GM21717 (cell line): Measurements from ENCODE around the gene CCDC12.
"Not testable (repeated sequence)": the region's sequence is repeated elsewhere in the genome, so short reads cannot be mapped to it uniquely, and the experiment has no call there.

Experiments
- ATAC-seq: cut with Tn5 transposase; IDR thresholded peaks from one replicate; pipeline ENCODE4 v1.9.1; 2021; ENCODE audit warnings: mild to moderate bottlenecking, moderate library complexity; ENCODE audit not compliant: unreplicated experiment

The CCDC12 gene

DNA sequence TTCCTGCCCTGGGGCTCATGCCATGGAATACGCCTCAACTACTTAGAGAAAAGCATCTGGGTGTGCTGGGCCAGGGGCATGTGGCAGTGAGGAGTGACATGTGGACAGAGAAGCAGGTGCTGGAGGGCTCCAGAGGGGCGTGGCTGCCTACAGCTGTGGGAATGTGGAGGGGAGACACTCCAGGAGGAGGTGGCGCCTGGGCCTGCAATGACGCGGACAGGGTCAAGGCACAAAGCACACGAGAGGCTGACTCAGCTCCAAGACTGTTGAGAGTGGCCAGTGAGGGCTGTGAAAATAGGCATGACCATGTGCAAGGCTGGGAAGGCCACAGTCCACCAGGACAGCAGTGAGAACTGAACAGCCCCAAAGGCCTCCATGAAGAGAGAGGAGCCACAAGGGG, 50.5 kb downstream of the CCDC12 start:
- ATAC-seq: no peak

DNA sequence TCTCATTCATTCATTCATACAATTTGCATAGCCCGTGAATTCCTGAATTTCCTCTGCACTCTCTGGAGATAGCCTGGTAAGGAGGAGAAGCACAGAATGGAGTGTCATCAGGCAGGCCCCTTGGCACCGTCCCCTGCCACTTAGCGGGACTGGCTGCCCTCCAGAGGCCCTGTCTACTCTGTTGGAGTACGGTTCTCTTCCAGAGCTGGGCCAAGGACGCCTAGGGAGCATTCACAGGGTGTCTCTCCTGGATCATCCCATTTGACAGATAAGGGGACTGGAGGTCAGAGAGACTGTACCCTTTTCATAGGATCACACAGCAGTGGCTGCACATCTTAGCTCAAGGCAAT, 51.0 kb downstream of the CCDC12 start:
- no peak for ATAC-seq

DNA sequence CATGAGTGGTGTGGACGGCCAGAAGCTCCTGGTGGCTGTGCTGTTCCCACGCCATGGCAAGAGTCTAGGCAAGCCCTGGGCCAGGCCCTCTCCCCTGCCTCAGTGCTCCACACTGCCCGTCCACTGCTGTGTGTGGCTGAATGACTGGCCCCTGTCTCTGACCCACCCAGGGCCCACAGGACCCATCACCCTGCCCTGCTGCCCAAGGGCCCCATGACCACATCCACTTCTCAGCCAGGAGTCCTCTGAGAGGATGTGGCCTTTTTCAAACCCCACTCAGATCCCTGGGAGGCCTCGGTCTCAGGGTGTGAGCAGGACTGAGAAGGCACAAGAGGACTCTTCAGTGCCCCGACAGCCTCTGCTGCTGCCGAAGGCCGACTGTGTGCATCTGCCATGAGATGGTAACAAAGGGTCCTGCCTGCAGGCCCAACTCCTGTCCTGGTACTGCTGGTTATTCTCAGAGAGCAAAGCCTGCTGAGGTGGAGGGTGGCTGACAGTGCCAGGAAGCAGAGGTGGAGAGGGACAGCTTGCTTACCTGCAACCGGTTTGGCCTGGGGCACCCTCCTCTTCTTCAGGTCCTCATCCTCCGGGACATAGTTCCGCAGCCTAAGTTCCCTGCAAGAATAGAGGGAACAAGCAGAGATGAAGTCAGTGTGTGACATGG, 51.5 kb downstream of the CCDC12 start:
- ATAC-seq: no peak

DNA sequence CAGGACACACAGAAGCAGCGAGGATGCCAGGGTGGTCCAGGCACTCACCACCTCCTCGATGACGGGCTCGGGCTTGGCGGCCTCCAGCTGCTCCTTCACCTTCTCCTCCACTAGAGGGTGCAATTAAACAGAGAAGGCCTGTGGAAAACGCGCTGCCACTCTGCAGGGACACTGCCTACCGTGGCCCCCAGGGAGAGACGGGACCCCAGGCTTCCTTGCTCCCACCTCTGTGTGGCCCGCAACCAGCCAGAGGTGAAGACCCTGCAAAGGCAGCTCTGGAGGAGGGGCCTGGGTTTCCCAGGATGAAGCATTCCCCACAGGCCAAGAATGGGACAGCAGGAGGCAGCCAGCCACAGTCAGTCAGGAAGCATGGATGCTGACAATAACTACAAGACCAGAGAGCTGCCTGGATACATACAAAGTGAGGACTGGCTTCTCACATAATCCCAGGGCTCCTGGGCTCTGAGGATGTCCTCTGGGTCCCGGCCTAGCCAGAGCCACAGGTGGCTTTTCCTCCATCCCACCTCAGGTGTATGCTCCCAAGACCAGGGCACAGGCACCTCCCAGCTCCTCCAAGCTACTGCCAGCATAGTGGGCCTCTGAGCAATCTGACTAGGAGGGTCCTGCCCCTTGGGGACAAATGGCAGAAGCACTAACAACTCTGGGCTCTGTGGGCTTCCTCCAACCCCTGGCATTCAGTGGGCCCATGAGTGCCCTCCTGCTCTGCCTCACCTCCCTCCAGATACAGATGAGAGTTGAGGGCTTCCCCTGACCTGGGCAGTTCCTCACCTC, 52.8 kb downstream of the CCDC12 start:
- no peak for ATAC-seq

DNA sequence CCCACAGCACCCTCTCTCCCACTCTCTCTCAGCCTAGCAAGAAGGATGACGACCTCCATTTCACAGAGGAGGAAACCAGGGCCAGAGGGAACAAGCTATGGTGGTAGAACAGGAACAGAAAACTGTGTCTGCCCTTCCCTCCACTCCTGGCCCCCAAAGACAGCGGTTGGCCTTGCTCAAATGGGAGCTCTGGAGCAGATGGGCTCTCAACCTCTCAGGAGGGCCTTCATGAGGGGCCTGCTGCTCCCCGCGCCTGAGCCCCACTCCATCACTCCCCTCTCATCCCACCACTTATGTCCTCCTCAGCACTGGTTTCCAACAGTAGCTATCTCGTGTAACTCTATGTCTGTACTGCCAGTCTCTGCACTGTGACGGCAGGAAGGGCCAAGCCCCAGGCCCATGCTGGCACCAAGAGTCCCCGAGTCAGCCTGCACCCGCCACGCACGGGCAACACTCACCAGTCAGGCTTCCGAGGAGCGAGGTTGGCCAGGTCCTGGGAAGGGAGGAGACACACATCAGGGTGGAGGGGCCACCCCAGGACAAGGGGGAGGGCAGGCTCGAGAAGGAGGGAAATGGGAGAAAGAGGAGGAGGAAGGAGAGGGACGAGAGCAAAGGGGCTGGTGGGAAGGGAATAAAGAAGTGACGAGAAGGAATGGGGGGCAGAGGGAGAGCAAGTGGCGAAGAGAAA, 53.5 kb downstream of the CCDC12 start:
- no peak for ATAC-seq

DNA sequence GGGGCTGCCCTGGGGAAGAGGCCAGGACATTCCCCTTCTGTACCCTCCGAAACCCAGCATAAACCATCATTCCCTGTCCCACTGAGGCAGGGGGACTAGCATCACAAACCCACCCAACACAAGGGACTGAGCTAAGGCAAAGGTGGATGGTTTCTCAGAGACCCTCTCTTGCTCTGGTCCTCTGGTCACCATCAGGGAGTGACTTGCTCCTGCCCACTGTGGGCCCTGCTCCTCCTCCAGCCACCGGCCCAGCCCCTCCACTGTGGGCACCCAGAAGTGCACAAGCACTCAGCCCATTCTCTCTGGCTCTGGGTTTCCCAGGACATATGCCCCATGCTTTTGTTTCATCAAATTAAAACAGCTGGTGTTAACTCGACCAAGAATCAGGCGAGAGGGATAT, 54.1 kb downstream of the CCDC12 start:
- ATAC-seq: no peak

DNA sequence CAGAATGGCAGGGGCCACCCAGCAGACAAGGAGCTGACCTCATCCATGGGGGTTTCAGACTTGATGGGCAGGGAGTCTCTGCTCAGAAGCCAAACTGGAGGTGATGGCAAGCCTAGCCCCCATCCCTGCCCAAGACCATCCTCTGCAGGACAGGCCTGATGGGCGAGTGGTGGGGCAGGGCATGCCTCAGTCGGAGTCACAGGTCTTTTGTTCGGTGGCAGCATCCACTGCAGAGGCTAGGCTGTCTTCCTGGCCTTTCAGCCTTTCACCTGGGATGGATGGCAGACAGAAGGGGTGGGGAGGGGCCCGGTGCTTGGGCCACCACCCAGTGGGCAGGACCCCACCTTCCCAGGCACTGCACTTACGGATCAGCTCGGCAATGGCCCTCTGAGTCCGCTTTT, 54.7 kb downstream of the CCDC12 start:
- ATAC-seq: no peak

DNA sequence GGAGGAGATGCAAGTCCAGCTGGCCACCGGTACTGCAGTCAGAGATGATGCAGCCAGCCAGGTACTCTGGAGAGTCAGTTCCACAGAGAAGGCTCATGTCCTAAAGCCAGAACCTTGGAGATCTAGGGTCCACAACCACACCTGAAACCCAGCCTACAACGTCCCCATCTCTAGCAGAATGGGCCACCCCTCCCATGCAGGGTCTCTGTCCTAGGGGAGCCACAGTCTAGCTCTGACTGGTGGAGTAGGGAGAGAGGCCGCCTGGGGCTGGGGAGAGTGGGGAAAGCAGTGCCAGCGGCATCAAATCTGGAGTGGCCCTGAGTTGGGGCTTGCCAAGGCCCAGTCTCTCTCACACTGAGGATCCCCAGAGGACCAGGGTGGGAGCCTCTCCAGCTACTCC, 55.5 kb downstream of the CCDC12 start:
- no peak for ATAC-seq

DNA sequence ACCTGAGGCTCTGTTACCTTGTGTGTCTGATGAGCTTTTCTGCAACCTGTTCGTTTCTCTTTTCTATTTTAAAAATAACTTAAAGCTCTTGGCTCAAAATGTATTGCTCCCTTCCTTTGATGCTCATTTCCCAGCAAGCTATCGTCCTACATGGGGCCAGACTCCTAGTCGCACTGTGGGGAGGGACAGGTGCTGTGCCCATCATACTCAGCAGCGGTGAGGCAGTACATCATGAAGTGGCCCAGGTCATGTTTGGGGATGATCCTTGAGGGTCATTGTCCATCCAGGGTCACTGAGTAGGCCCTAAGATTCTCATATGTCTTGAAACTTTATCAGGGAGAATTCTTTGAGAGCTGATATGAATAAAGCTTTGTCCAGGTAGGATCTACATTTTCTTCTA, 57.9 kb downstream of the CCDC12 start:
- ATAC-seq: no peak

DNA sequence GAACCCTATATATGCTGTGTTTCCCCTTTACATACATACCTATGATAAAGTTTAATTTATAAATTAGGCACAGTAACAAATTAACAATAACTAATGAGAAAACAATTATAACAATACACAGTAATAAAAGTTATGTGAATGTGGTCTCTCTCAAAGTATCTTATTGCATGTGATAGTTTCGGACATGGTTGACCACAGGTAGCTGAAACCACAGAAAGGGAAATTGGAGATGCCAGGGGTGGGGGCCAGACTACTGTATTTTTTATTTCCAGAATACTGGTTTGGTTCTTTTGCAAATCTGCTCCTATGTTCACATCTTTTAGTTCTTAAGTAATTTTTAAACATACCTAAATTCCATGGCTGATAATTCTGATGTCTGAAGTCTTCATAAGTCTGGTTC, 58.3 kb downstream of the CCDC12 start:
- no peak for ATAC-seq

DNA sequence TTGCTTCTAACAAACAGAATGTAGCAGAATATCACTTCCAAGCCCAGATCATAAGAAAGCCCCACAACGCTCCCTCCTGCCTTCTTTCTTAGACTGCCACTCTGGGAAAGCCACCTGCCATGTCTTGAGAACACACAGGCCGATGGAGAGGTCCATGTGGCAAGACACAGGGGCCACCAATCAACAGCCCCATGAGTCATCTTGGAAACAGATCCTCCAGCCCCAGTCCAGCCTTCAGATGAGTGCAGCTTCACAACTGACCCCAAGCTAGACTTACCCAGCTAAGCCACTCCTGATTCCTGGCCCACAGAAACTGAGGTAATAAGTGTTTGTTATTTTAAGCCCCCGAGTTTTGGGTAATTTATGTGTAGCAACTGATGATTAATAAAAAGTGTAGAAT, 59.3 kb downstream of the CCDC12 start:
- no peak for ATAC-seq

DNA sequence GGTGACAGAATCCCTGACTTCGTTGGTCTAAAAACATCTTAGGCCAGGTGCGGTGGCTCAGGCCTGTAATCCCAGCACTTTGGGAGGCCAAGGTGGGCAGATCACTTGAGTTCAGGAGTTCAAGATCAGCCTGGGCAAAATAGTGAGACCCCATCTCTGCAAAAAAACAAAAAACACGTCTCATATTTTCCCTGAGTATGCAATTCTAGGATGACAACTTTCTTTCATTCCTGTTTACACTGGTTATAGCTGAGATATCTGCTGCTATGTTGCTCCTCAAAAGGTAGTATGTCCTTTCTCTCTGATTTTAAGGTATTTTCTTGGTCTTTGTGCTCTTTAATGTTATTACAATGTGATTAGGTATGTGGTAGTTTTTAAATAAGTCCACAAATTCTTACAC, 59.7 kb downstream of the CCDC12 start:
- ATAC-seq: no peak

DNA sequence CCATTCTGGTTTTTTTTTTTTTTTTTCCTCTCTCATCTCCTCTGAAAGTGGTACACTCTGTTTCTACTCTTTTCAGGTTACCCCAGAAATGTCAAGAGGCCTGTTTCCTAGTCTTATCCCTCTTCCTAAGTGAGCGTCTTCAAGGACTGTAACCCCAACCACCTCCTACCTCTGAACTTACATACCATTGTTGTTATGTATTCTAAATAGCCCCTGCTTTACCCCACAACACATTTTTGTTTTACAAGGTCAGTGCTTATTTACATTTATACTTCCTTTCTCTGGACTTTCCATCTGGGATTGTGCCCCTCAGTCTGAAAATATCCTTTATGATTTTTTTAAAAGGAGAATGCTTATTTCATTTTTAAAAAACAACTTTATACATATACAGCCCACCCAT, 60.3 kb downstream of the CCDC12 start:
- ATAC-seq: no peak

DNA sequence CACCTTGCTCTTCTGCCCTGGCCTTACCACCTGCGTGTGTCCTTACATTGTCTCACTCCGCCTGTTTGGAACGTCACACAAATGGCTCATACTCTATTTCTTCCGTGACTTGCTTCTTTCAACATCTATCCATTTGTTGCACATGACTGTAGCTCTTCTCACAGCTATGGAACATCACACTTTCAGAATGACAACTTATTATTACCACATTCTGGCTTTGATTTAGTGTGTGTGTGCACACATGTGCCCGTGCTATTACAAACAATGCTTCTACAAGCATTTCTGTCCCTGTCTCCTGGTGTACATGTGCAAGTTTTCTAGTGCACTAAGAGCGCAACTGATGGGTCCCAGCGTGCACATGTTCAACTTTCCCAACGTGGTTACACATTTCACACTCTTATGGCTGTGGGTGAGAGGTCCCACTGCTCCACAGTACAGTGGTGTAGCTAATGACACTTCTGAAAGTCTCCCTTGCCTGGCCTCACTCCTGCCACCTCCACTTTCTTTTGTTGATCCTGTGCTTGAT, 61.2 kb downstream of the CCDC12 start:
- ATAC-seq: no peak

DNA sequence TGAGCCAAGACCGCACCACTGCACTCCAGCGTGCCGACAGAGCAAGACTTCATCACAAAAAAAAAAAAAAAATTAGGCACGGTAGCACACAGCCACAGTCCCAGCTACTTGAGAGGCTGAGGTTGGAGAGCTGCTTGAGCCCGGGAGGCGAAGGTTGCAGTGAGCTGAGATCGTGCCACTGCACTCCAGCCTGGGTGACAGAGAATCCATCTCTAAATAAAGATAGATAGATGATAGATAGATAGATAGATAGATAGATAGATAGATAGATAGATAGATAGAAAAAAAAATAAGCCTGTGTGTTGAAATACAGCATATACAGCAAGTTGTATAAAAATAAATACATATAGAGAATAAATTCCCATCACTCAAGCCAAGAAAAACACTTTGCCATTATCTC, 61.7 kb downstream of the CCDC12 start:
- ATAC-seq: no peak

DNA sequence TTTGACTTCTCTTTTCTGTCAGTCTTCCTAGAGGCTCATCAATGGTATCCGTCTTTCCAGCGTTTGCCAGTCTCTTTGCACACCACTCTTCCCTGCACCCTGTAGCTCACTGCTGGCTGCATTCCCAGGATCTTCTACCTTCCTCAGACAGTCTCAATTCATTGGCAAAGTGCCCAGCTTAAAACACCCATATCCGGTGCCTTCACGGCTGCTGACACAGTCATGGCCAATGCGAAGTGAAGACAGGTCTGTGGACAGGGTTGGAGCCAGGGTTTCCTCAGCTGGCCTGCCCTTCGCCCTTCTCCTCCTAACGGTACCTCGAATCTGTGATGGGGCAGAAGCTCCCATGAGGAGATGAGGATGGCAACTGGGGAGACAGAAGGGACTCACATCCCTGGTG, 62.9 kb downstream of the CCDC12 start:
- ATAC-seq: no peak

DNA sequence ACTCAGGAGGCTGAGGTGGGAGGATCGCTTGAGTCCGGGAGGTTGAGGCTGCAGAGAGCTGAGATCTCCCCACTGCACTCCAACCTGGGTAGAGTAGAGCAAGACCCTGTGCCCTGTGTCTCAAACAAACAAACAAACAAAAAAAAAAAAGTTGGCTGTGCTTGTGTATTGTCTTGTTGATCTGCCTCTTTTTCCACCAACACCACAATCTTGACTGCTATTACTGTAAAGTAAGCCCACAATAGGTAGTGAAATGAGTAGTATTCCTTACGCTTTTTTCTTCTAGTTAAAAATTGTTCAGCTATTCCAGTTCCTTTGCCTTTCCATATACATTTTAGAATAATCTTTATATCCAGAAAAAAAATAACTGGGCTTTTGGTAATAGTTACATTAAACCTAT, 63.6 kb downstream of the CCDC12 start:
- no peak for ATAC-seq

DNA sequence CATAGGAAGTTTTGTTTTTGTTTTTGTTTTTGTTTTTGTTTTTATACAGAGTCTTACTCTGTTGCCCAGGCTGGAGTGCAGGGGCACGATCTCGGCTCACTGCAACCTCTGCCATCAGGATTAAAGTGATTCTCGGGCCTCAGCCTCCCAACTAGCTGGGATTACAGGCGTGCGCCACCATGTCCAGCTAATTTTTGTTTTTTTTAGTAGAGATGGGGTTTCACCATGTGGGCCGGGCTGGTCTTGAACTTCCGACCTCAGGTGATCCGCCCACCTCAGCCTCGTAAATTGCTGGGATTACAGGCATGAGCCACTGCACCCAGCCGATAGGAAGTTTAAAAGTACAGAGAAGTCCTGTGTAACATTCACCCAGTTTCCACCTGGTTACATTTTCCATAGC, 65.6 kb downstream of the CCDC12 start:
- not testable (repeated sequence) for ATAC-seq

DNA sequence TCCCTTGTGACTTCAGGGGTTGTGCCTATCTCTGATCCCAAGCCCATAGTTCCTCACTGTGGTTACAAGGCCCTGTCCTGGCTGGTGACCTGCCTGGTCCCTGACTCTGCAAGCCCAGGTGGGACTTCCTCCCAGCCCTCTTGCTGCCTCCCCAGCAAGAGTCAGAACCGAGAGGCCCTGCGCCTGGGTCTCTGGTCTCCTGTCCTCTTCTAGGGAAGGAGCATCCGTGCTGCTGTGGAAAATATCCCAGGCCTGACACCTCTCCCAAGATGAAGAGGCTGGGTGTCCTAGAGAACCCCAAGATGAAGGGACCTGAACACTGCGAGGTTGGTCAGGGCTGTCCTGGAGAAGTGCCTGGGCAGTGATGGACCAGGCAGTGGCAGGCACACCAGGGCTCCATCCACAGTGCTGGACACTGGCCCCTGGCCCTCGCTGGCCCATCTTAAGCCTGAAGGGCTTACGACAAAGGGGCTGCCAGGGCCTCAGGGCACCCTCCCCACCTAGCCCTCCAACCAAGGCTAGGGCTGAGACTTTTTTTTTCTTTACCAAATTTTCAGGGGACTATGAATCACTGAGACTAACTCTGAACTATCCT, 66.3 kb downstream of the CCDC12 start:
- no peak for ATAC-seq

DNA sequence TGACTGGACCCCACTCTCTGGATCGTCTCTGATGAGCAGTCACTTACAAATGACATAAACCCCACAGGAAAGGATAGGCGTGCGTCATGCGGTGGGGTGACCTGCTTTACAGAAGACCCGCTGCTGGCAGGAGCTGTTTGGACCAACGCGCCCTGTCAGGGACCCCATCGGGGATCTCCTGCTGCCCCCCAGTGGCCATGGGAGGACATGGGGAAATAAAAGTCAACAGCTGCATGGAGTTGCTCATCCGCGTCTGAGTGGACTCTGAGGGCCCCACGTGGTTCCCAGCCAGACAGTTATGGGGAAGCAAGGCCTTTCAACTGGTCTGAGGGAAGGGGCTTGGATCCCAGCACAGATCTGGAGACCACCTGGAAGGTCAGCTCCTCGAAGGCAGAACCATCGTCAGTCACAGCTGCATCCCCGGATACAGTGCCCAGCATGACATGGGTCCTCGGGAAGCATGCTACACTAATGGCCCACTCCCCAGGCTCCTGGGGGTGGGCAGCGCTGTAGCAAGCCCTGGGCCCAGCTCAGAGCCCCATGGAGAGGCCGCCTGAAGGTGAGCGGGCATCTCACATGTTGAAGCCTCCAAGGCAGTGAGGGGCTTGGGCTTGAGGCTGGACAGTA, 66.9 kb downstream of the CCDC12 start:
- peak; percentile 54 for ATAC-seq

DNA sequence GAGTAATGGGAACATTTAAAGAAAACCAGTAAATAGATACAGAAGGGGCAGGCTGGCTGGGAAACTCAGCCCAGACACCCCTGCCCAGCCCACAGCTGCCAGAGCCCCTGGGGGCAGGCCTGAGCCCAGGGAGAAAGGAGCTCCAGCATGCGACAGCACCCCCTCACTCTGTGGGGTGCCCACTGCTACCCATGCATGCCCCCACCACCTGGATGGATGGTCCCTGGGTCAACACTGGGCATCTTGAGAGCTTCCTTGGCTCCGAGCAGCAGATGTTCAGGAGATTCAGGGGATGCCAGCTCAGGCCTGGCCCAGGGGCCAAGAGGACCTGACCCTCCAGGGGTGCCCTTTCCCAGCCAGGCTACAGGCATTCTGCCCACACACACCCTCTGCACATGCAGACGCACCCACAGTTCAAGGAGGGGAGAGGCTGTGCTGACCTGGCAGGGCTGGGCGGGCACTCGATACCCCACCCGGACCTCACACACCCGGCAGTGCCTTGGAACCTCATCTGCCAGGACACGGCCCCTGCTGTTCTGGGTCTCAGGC, 67.5 kb downstream of the CCDC12 start:
- no peak for ATAC-seq
